SH-SY5Y (cell line): Measurements from ENCODE around the gene LBHD1.

Experiments
- GATA2 ChIP-seq: IDR thresholded peaks from 2 replicates; pipeline ENCODE4 v1.6.1; 2011; ENCODE audit warnings: mild to moderate bottlenecking, low read depth, low read length
- GATA3 ChIP-seq: IDR thresholded peaks from 2 replicates; pipeline ENCODE4 v1.6.1; 2011; ENCODE audit warnings: low read depth, mild to moderate bottlenecking, low read length, moderate library complexity

DNA sequence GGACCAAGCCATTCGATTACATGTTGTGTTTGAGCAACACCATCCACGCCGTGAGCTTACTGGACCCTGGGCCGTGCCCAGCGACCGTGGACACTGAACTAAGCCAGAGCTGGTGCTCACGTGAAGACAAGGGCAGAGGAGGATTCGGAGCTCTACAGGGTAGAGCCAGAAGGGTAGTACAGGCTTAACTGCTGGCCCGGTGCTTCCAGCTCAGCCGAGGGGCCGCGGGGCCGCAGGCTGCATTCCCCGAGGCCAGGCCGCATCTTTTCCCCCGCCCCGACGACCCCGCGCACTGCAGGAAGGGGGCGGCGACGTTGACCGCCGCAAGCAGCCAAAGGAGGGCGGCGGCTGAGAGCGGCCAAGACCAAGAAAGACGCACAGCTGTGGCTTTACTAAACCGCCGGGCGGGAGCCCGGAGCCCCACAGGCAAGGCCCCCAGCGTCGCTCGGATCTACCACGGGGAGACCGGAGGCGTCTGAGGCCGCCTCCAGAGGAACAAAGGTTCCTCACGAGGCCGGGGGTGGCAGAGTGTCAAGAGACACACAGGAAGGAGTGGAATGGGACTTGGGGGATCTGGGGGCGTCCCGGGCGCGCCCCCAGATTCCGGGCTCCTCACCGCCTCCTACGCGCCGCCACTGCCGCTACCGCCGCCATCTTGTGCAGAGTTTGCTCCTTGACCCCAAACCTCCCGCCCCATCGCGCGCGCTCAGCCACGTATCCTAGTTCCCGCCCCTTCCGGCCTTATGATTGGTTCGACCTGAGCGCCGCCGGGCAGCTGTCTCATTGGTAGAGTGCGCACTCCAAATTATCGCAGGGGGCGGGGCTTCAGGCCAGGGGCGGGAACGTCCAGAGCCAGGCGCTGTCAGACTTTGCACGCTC is 25.9 kb downstream of the LBHD1 start, which contains the start of gene GANAB:
- no peak for TF ChIP-seq GATA3
- TF ChIP-seq GATA2 = no peak
